Measurements from ENCODE around the gene EML6.

The EML6 gene

GRCh38 chr2:54950811-54951210, 227.3 kb downstream of the EML6 start:
- no peak for DNase-seq

DNA sequence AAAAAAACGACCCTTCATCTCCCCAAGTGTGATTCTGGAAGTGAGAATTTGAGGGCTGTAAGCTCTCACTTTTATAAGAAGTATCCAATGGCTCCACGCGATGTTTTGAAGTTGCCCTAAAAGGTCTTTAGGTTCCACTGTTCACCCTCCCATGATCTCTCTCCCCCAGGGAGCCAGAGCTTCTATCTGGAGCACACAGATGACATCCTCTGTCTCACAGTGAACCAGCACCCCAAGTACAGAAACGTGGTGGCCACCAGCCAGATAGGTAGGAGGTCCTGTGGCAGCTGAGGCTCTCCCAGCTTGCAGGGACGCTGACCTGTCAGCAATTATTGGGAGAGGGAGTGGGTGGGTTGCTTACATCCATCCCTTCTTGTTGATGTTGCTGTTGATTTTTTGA, 229.0 kb downstream of the EML6 start:
- no peak for DNase-seq

DNA sequence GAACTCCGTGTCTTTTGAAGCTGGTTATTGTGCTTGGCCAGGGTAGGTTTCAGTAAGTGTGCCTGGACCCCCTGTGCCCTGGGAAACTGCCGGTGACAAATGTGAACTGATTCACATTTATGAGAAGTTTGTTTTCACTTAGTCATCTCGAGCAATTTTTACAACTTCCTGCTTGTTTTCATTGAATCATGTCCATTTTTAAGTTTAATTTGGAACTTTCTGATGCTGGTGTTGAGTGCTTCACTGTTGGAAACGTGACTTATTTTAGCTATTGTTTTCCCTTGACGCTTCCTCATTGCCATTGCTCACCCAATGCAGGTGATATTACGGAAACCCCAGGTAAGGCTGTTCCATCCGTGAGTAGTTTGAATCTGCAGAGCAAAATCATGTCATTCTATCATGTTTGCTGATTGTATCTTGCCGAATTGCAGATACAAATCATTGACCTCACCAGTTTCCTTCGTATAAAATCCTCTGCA, 229.6 kb downstream of the EML6 start:
- no peak for DNase-seq

DNA sequence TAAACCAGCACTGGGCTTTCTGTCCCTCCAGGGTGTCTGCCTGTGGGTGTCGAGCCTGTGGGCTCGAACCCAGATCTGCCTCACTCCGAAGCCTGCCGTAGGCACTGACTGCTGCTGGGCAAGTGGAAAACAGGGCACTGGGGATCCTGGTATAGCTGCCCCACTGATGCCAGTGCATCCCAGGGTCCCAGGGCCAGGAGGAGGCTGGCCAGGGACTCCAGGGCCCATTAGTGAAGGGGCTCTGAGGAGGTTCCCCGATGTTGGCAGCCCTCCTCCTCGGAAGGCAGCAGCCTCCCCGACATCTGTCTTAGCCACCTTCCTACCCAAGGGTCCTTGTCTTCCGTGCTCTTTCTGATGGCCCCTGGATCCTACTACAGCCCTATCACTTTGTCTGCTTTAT, 230.7 kb downstream of the EML6 start:
- no peak for DNase-seq

DNA sequence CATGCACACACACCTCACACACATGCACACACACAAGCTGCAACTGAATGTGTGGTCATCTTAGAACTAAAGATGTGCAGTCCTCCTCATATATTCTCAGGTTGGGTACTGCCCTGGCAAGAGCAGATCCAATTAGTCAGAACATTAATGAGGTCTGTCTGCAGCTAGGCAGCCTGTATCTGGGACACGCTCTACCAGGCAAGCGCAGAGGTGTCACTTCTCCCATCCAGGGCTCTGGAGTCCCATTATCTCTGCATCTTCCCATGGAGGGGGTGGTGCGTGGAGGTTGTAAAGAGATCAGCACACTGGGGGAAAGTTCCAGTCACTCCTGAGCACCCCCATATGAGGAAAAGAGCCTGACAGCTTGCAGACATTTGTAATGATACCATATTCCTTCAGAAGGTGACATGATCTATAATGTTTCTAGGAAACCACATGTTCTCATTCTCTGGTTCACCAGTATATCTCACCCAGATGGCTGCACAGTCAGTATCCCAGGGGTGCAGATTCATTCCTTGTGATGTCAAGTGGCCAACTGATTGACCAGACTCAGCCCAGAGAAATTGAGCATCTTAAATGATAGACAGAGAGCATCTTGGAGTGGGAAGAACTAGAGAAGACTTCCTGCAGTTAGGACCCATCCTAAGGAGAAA, 231.4 kb downstream of the EML6 start:
- DNase-seq = no peak

DNA sequence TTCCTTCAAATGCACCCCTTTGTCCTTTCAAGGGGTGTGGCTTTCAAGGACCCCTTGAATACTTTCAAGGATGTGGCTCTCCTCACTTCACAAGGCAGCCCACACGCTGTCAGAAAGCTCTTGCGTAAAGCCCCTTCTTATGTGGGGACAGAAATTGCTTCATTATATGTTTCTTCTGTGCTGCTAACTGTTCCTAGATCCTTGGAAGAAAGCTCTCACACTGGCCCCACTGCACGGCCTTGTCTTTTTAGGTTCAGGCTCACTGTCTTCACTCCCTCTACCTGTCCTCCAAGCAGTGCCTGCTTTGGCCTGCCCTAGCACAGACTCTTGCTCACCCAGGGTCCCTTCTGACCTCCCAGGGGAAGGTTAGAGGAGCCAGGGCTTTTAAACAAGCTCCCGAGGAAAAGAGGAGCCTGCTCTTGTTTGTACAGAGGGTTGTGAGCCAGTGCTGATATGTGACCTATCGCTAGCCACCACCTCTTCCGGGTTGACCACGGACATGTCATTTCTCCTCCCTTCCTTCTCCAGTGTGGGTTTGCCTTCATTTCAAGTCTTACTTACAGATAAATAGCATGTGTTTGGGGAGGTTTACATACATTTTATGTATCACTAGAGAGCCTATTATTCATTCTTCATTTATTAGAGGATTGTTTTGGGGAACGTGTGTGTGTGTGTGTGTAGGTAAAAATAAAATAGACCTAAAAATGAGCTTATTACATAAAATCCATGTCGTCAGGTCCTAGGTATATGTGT, 232.1 kb downstream of the EML6 start:
- no peak for DNase-seq

GRCh38 chr2:54956111-54956627, 232.7 kb downstream of the EML6 start:
- DNase-seq = no peak

DNA sequence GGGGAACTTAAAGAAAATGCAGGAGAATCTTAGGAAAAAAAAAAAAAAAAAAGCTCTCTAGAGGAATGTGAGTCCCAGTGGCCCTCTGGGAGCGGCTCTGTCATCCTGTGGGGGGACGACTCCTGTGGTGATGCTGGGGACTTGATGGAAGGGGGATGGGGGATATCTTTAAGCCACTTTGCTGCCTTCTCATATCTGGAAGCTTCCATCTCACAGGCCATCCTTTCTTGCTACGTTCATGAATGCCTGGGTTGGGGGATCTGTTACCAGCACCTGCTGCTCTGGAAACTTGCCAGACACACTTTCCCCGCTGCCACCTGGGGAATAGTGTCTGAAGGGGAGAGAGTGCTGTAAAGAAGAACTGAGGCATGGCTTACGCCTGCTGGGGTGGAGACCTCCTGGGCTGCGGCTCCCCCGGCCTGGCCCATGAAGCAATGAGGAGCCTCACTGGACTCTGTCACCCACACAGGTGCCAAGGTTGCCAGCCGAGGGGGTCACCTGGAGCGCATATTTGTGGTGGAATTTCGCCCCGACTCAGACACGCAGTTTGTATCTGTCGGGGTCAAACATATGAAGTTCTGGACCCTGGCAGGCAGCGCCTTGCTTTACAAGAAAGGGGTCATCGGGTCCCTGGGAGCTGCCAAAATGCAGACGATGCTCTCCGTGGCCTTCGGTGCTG, 234.0 kb downstream of the EML6 start:
- no peak for DNase-seq

DNA sequence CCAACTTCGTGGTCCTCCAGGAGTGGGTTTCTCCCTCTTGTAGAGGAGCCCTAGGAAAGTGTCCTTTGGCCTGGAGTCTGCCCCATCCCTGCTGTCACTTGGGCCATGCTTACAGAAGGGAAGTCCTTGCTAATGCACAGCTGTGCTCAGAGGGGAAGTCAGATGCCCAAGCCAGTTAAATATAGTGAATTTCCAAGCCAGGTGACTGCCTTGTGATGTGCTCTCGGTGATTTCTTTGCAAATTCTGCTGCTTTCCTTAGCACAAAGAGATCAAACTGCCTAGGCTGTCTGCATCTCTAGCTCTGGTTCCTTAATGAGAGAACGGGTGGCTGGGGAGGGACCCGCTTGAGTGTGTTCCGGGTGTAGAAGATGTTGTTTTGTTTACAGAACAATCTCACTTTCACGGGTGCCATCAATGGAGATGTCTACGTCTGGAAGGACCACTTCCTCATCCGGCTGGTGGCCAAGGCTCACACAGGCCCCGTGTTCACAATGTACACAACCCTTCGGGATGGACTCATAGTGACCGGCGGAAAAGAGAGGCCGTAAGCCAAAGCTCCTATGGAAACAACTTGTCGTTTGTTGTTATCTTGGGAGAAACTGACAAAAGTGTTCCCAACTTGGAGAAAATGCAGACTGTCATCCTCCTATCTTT, 235.4 kb downstream of the EML6 start:
- DNase-seq = no peak

GRCh38 chr2:54960164-54960563, 236.7 kb downstream of the EML6 start:
- no peak for DNase-seq

DNA sequence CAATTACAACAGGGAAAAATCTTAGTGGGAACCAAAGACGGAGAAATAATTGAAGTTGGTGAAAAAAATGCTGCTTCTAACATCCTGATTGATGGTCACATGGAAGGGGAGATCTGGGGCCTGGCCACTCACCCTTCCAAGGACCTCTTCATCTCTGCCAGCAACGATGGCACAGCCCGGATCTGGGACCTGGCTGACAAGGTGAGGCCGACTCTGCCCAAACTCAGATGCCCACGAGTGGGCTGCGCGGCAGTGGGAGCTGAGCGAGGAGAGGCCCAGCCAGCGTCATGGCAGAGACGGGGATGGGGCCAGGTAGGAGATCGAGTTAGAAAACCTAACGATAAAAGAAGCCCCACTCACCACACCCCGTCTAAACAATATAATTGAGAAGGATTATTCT, 239.0 kb downstream of the EML6 start:
- DNase-seq = no peak

DNA sequence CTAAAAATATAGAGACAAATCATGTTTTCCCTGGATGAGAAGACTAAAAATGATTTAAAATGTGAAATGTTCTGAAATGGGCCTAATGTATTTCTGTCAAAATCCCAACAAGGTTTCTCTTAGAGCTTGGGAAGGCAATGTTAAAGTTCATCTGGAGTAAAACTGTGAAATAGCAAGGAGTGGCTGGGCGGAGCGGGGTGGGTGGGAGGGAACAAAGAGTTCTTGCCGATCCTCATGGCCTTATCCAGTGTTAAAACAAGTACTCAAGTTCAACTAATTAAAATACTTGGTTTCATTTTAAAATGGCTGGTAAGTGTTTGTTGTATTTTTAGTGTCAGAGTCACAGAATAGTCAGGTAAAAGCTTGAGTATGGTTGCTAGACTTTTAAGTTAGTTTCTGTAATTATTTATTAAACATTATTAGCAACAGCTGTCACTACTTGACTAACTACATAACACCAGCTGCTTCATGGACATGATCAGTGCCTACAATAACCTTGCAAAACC, 239.5 kb downstream of the EML6 start:
- no peak for DNase-seq

DNA sequence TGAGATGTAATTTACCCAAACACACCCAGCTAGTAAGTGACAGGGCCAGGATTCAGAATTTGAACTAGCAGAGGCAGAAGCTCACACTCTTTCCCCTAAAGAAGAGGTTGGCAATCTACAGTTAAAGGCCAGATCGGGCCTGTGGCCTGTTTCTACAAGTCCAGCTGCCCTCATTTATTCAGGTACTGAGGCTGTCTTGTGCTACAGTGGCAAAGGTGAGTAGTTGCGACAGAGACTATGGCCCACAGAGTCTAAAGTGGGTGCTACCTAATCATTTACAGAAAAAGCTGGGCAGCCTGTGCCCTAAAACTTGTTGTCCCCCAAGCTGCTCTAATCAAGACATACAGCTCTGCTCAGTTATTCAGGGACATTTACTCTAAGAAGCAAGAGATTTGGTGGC, 240.0 kb downstream of the EML6 start:
- DNase-seq = no peak

- DNase-seq = no peak
These were observed 240.8 kb downstream of the EML6 start for GRCh38 chr2:54964271-54964670.

DNA sequence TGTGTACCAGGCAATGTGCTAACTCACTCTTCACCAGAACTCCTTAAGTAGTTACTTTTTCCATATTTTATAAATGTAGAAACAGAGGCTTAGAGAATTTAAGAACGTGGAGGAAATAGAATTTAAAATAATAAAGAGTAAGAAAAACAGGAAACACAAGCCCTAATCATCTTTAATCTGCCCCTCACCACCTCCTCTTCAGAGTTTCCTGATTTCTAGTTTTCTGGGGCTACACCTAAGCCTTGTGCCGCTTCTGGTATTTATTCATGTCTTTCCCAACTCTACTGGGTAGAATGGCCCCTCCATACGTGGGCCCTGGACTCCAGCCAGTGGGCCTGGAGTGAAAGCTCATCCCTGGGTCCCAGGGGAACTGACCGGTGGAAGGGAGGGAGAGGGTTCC, 241.4 kb downstream of the EML6 start:
- no peak for DNase-seq

- DNase-seq = no peak
These were observed 242.0 kb downstream of the EML6 start for GRCh38 chr2:54965425-54965824.

DNA sequence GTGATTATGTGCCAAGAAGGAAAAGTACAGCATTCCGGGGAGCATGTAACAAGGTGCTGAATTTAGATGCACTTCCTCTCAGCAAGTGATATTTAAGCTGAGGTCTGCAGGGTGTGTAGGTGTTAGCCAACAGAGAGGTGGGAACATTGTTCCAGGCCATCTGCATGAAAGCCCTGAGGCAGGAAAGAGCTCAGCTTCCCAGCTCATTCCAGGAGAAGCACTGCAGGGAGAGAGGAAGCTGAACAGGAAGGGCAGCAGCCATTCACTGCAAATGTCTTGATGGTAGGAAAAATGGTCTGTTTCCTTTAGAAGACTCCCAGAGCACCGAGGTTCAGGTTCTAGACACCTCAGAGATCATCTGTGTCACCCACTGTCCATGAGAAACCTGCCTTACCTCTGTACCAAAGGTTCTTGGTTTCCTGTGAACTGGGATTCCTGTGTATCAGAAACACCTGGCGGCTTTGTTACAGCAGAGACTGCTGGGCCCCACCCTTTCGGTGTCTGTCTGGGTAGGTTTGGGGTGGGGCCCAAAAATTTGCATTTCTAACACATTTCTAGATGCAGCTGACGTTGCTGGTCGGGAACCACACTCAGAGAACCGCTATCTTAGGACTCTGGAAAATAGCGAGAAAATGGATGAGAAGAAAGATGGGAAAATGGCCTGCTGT, 242.8 kb downstream of the EML6 start:
- DNase-seq = no peak

GRCh38 chr2:54966837-54967236, 243.4 kb downstream of the EML6 start:
- DNase-seq = no peak

DNA sequence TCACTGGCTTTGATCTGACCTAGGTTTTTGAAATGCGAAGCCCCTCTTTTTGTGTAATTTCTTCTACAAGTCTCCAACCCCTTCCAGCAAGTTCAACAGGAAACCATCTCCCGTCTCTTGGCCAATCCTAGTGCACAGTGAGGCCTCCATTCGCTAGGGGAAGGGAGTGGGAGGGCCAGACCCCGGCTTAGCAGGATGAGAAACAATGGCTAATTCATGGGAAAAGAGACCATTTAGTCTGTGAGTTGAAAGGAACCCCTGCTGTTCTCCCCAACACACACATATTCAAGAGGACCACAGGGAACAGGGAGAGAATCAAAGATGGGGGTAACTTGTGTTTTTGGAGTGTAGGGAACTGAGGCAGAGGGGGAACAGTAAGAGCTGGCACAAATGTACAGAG, 243.8 kb downstream of the EML6 start:
- no peak for DNase-seq

GRCh38 chr2:54967759-54968365, 244.4 kb downstream of the EML6 start:
- DNase-seq = no peak

DNA sequence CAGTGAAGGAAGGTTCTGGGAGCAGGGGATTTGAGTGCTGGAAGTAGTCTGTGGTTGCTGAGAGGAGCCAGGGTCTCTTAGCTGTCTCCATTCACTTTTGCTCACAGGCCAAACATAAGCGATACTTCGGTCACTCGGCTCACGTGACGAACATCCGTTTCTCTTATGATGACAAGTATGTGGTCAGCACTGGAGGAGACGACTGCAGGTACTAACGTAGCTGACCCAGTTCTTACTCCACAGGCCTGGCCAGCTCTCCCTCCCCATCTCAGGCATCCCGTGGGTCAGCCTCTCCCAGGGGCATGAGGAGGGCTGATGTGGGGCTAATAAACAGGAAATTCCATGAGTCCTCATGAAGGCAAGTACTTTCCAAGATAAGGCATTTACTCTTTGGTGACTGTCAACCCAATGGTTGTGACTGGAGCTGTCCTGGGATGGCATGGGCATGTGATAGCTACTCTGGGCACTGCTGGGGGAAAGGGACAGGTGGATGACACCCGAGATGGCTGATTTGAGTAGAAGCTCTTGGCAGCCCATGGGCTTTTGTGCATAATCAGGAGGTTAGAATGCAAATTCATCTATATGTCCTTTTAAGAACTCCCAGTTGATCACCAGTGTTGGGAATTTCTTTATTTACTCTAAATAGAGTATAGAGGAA, 245.2 kb downstream of the EML6 start:
- DNase-seq = no peak
